ENCODE data around the gene PNPLA2. TPM values are rescaled to one million over a fixed set of nuclear protein-coding genes. Genes with fewer than 3 reads are reported as not detected.
A peak's percentile ranks its signal among the peaks of the same experiment; 100 is the strongest.

PNPLA2 gene
- total and polyA plus RNA-seq, 8 donors = 59.1 to 234 (median 95.9) TPM

- no peak for FAIRE-seq
- peak; percentile 66 to 91 (median 84) for DNase-seq
- intact Hi-C loops (cut with DNase I) = no loop called here
- Histone ChIP-seq H3K36me3 (peaks cover 0 to 10% (median 6%) of the 10 kb centered on the region in 3 donors), H3K27me3 (no peaks in the 10 kb centered on the region), H3K9me3 (no peaks in the 10 kb centered on the region), H3K4me3 (peak overlapping the region in 2 of 4 donors; percentile 63 to 69), H3K4me1 (peaks cover 36 to 58% (median 44%) of the 10 kb centered on the region in 3 donors), H3K27ac (peak overlapping the region; percentile 88 to 97 (median 91))
- 20 to 23% methylated on average over 12 of the region's 12 CpGs for WGBS, 2 donors
- TF ChIP-seq CTCF (IDR thresholded peaks at IDR 0.05) = no peak
- ATAC-seq = peak; percentile 2 to 15 (median 6)
Measured at GRCh38 chr11:825366-826226, 6.9 kb downstream of the PNPLA2 start.

- Histone ChIP-seq H3K4me3 (peak overlapping the region in 3 of 4 donors; percentile 57 to 69 (median 63)), H3K27me3 (no peaks in the 10 kb centered on the region), H3K4me1 (peaks cover 31 to 52% (median 44%) of the 10 kb centered on the region in 3 donors), H3K27ac (peak overlapping the region; percentile 88 to 97 (median 91)), H3K9me3 (no peaks in the 10 kb centered on the region), H3K36me3 (peaks cover 0 to 10% (median 6%) of the 10 kb centered on the region in 3 donors)
- no peak for TF ChIP-seq CTCF (IDR thresholded peaks at IDR 0.05)
- intact Hi-C loops (cut with DNase I) = no loop called here
- WGBS, 2 donors = 18% methylated on average over 9 of the region's 9 CpGs
- DNase-seq (no peak), ATAC-seq (no peak), FAIRE-seq (no peak)
Measured at GRCh38 chr11:826227-826621, 7.5 kb downstream of the PNPLA2 start.

- no peaks in the 10 kb centered on the region for H3K27me3 ChIP-seq
- peaks cover 0 to 10% (median 6%) of the 10 kb centered on the region in 3 donors for H3K36me3 ChIP-seq
- peak overlapping the region; percentile 51 to 69 (median 60) for H3K4me3 ChIP-seq
- intact Hi-C loops (cut with DNase I) = no loop called here
- TF ChIP-seq CTCF (IDR thresholded peaks at IDR 0.05) = no peak
- ATAC-seq (no peak), DNase-seq (peak in 1 of 6 donors; percentile 80), FAIRE-seq (no peak)
- WGBS, 2 donors = 1 to 3% methylated on average over 17 to 22 of the region's 22 CpGs
- H3K4me1 ChIP-seq = peaks cover 26 to 48% (median 41%) of the 10 kb centered on the region in 3 donors
- H3K9me3 ChIP-seq = no peaks in the 10 kb centered on the region
- peak overlapping the region; percentile 88 to 97 (median 91) for H3K27ac ChIP-seq
Measured at GRCh38 chr11:826836-827145, 8.1 kb downstream of the PNPLA2 start.

- Histone ChIP-seq H3K9me3 (no peaks in the 10 kb centered on the region), H3K36me3 (peaks cover 0 to 10% (median 6%) of the 10 kb centered on the region in 3 donors), H3K4me1 (peaks cover 21 to 45% (median 35%) of the 10 kb centered on the region in 3 donors), H3K4me3 (peak overlapping the region; percentile 51 to 69 (median 60)), H3K27ac (peak overlapping the region; percentile 88 to 97 (median 91)), H3K27me3 (no peaks in the 10 kb centered on the region)
- TF ChIP-seq CTCF (IDR thresholded peaks at IDR 0.05) = no peak
- 1 to 5% methylated on average over 23 to 66 of the region's 66 CpGs for WGBS, 2 donors
- intact Hi-C loops (cut with DNase I) = no loop called here
- peak; percentile 23 to 41 (median 32) for ATAC-seq
- no peak for FAIRE-seq
- DNase-seq = peak; percentile 80 to 90 (median 82)
Measured at GRCh38 chr11:827146-827896, 8.6 kb downstream of the PNPLA2 start.
